Heart left ventricle (tissue), 13 donors: ENCODE data around the gene RMND5B.

Experiments used
- POLR2A ChIP-seq, 2 donors: fragments of 450-650 bp; IDR thresholded peaks; one replicate each; pipeline ENCODE4 v1.6.1; 2017; ENCODE audit warnings: antibody characterized with exemption in 2 of 2, mild to moderate bottlenecking in 2 of 2, moderate library complexity in 2 of 2
- TF ChIP-seq, protein P1 (sequence below), 12 donors: fragments of 200-600 bp; sonication (generic) in 4 of 12; IDR thresholded peaks; one replicate each; pipeline versions ENCODE4 v1.5.0 to v1.8.0; 2018 to 2022; ENCODE audit warnings: antibody characterized with exemption in 12 of 12, mild to moderate bottlenecking in 5 of 12
- donor health status: ischemic (EF 13 %, LVEDD 7.1; RV severe dilation, severe dysfunction).
- donor health status: DM: no; HTN: yes; CAD: no.
- donor health status: DM: no; HTN: no; CAD: no.
- donor health status: ischemic (EF 25% LVEDD 6.9; RV normal size, moderate dysfunction).
- donor health status: ischemic (EF 25% LVEDD 5.7; RV mildly dilated, moderate dysfunction).
- donor health status: ischemic (EF 35%, LVEDD 5.7; RV mildly dilated, moderate dysfunction).
- donor health status: nonischemic (EF 11% LVEDD 7.7; RV severe dilation, severe dysfunction).
- donor health status: DM: yes; HTN: yes; CAD: no.
- donor health status: PGD.
- donor health status: ischemic (EF 29% LVEDD 5.4; RV normal size, mild dysfunction).
- donor health status: nonischemic (EF 23%, LVEDD 6.1; RV moderate dilation, normal function).

DNA sequence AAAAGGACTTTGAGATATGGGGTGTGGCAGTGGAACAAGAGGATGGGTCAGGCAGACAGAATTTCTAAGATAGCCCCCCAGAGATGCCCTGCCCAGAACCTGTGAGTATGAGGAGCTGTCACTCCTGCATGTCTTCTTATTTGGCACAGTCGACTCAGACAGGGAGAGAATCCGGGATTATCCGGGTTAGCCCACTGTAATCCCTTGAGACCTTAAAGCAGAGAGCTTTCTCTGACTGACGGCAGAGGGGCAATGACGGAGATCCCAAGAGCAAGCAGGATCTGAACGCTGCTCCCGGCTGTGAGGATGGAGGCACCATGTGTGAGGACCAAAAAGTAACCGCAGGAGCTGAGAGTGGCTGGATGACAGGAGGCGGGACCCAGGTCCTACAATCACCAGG lies 31.7 kb downstream of the RMND5B start:
- TF ChIP-seq, protein P1, sequence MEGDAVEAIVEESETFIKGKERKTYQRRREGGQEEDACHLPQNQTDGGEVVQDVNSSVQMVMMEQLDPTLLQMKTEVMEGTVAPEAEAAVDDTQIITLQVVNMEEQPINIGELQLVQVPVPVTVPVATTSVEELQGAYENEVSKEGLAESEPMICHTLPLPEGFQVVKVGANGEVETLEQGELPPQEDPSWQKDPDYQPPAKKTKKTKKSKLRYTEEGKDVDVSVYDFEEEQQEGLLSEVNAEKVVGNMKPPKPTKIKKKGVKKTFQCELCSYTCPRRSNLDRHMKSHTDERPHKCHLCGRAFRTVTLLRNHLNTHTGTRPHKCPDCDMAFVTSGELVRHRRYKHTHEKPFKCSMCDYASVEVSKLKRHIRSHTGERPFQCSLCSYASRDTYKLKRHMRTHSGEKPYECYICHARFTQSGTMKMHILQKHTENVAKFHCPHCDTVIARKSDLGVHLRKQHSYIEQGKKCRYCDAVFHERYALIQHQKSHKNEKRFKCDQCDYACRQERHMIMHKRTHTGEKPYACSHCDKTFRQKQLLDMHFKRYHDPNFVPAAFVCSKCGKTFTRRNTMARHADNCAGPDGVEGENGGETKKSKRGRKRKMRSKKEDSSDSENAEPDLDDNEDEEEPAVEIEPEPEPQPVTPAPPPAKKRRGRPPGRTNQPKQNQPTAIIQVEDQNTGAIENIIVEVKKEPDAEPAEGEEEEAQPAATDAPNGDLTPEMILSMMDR (IDR thresholded peaks at IDR 0.05): no peak
- TF ChIP-seq POLR2A (IDR thresholded peaks at IDR 0.05): no peak
